ENCODE measurements around the gene ARIH1.
"Not testable (repeated sequence)": the region's sequence is repeated elsewhere in the genome, so short reads cannot be mapped to it uniquely, and the experiment has no call there.

- not testable (repeated sequence) for TF ChIP-seq REST (IDR thresholded peaks at IDR 0.05; ENCODE audit: insufficient read depth in 1 of 2, low read depth in 2 of 2, low read length in 1 of 2); POLR2AphosphoS5 (IDR thresholded peaks at IDR 0.05; ENCODE audit: low read depth, low read length)
Measured at GRCh38 chr15:72648631-72649253, 174.6 kb downstream of the ARIH1 start.

All from Panc1 (cell line).